B cell (primary cell): ENCODE results near the gene FHIT. TPM values are rescaled to one million over a fixed set of nuclear protein-coding genes. Genes with fewer than 3 reads are reported as not detected.

Experiments
- ATAC-seq: fragments of 200-7000 bp; cut with Tn5 transposase; one replicate; pipeline ENCODE4 v1.10.0; 2021; ENCODE audit warnings: low read depth, mild to moderate bottlenecking, moderate number of reproducible peaks, moderate library complexity
- CTCF ChIA-PET: fragments of 350-600 bp; sonication (Branson Sonifier 250); formaldehyde crosslinking; loops from one replicate; lab custom pipeline; 2021; ENCODE audit warnings: antibody characterized with exemption, inconsistent platforms; lab: Charles Lee
- POLR2A ChIA-PET: fragments of 350-600 bp; sonication (Branson Sonifier 250); formaldehyde crosslinking; loops from one replicate; lab custom pipeline; 2021; ENCODE audit warnings: antibody characterized with exemption; lab: Charles Lee
- DNase-seq: peaks from one replicate; pipeline ENCODE4 v3.0.0; 2013
- H2AFZ ChIP-seq: 2 replicates; pipeline ENCODE4 v1.6.1; 2012; ENCODE audit warnings: mild to moderate bottlenecking, low read depth, low read length; ENCODE audit not compliant: insufficient read depth, poor library complexity, severe bottlenecking
- H3K27ac ChIP-seq, 2 donors: 1 replicate in 1 of 2; 2 replicates in 1 of 2; pipeline ENCODE4 v1.5.1; 2012 to 2013; ENCODE audit warnings: low read length in 2 of 2, mild to moderate bottlenecking in 2 of 2, moderate library complexity in 1 of 2
- H3K27me3 ChIP-seq, 4 experiments: fragments of 200-600 bp in 1 of 4; sonication (generic) in 1 of 4; replicated peaks in 1 of 4; 1 replicate in 2 of 4; 2 replicates in 2 of 4; pipeline versions ENCODE4 v1.6.1 to v1.7.0; 2013 to 2016; ENCODE audit warnings: low read length in 3 of 4, mild to moderate bottlenecking in 2 of 4, mixed read lengths in 1 of 4, moderate library complexity in 1 of 4; ENCODE audit not compliant: insufficient read depth in 4 of 4, control insufficient read depth in 3 of 4; ENCODE audit errors: control extremely low read depth in 1 of 4
- H3K36me3 ChIP-seq, 2 experiments: replicated peaks in 1 of 2; 1 replicate in 1 of 2; 2 replicates in 1 of 2; pipeline versions ENCODE4 v1.6.1 to v1.7.1; 2013; ENCODE audit warnings: low read length in 1 of 2; ENCODE audit not compliant: insufficient read depth in 2 of 2, control insufficient read depth in 1 of 2; ENCODE audit errors: control extremely low read depth in 1 of 2, extremely low read depth in 1 of 2
- H3K4me1 ChIP-seq, 2 donors: fragments of 200-600 bp in 1 of 2; sonication (generic) in 1 of 2; 1 replicate in 1 of 2; 2 replicates in 1 of 2; pipeline versions ENCODE4 v1.5.1 to v1.6.1; 2013 to 2017; ENCODE audit warnings: low read length in 2 of 2; ENCODE audit not compliant: control insufficient read depth in 2 of 2, insufficient read depth in 2 of 2
- H3K4me2 ChIP-seq: replicated peaks from 2 replicates; pipeline ENCODE3; 2012; ENCODE audit warnings: mild to moderate bottlenecking, low read depth, low read length; ENCODE audit not compliant: poor library complexity, severe bottlenecking
- H3K4me3 ChIP-seq, 5 experiments: fragments of 200-600 bp in 1 of 5; sonication (generic) in 1 of 5; 1 replicate in 3 of 5; 2 replicates in 2 of 5; pipeline versions ENCODE4 v1.5.1 to v1.7.0; 2011 to 2016; ENCODE audit warnings: low read length in 4 of 5, mild to moderate bottlenecking in 4 of 5, low read depth in 2 of 5, control low read depth in 1 of 5, moderate library complexity in 1 of 5; ENCODE audit not compliant: insufficient read depth in 1 of 5; ENCODE audit errors: control extremely low read depth in 1 of 5, extremely low read depth in 1 of 5
- H3K79me2 ChIP-seq: fragments of 200-600 bp; sonication (generic); one replicate; pipeline ENCODE4 v1.6.0; 2016; ENCODE audit warnings: low read length; ENCODE audit not compliant: control insufficient read depth, insufficient read depth
- H3K9ac ChIP-seq: fragments of 200-600 bp; sonication (generic); 2 replicates; pipeline ENCODE4 v1.6.1; 2017; ENCODE audit warnings: mild to moderate bottlenecking, low read length, moderate library complexity
- H3K9me3 ChIP-seq, 3 donors: one replicate each; pipeline versions ENCODE4 v1.6.1 to v1.7.1; 2013; ENCODE audit warnings: low read length in 2 of 3; ENCODE audit not compliant: control insufficient read depth in 2 of 3, insufficient read depth in 1 of 3; ENCODE audit errors: control extremely low read depth in 1 of 3
- H4K20me1 ChIP-seq: 2 replicates; pipeline ENCODE4 v1.6.0; 2012; ENCODE audit warnings: mild to moderate bottlenecking, low read length; ENCODE audit not compliant: insufficient read depth, control insufficient read depth, poor library complexity, severe bottlenecking
- H3K27ac Mint-ChIP-seq: one replicate; pipeline ENCODE4 v1.8.0; 2021; ENCODE audit warnings: mixed read lengths
- H3K27me3 Mint-ChIP-seq: one replicate; pipeline ENCODE4 v1.8.0; 2021; ENCODE audit warnings: mixed read lengths
- H3K4me1 Mint-ChIP-seq: one replicate; pipeline ENCODE4 v1.8.0; 2021; ENCODE audit warnings: mixed read lengths
- H3K4me3 Mint-ChIP-seq: one replicate; pipeline ENCODE4 v1.8.0; 2021; ENCODE audit warnings: mixed read lengths
- H3K9me3 Mint-ChIP-seq: one replicate; pipeline ENCODE4 v1.8.0; 2022; ENCODE audit warnings: mixed read lengths; ENCODE audit not compliant: insufficient read depth
- EZH2 ChIP-seq: IDR thresholded peaks from 2 replicates; pipeline ENCODE4 v1.6.1; 2012; ENCODE audit warnings: borderline replicate concordance, low read depth, mild to moderate bottlenecking, moderate library complexity, low read length; ENCODE audit not compliant: insufficient read depth, poor library complexity, severe bottlenecking
- whole genome bisulfite sequencing: methylation state at CpG from one replicate; pipeline ENCODE4 v1.1.5; 2013; ENCODE audit warnings: missing lambda C conversion rate; ENCODE audit not compliant: insufficient coverage; 5-methylcytosine and 5-hydroxymethylcytosine counted together
- intact Hi-C: fragments of 100-400 bp; cut with micrococcal nuclease; formaldehyde crosslinking; loops from one replicate; pipeline ENCODE4 v1.10.0; 2022
- polyA plus RNA-seq: library from polyadenylated mRNA; depleted of rRNA; stranded (reverse); fragments of >200 nt; gene quantifications from 2 replicates; pipeline ENCODE4 v1.2.3, GENCODE V29; 2012
- total RNA-seq, 2 donors: library from RNA; stranded (reverse); fragments of 120-200 nt in 1 of 2; gene quantifications; 1 replicate in 1 of 2; 2 replicates in 1 of 2; pipeline versions ENCODE4 v1.2.3 to v1.2.4, GENCODE V29; 2013 to 2022
- TF ChIP-seq, protein P1 (sequence below): fragments of 200-600 bp; IDR thresholded peaks from one replicate; pipeline ENCODE4 v1.8.0; 2022; ENCODE audit warnings: antibody characterized with exemption, mild to moderate bottlenecking

FHIT gene
- total and polyA plus RNA-seq, 2 donors (not counting 1 experiment from before 2014, with no cell fraction given): 1.7 to 7.8 TPM

DNA sequence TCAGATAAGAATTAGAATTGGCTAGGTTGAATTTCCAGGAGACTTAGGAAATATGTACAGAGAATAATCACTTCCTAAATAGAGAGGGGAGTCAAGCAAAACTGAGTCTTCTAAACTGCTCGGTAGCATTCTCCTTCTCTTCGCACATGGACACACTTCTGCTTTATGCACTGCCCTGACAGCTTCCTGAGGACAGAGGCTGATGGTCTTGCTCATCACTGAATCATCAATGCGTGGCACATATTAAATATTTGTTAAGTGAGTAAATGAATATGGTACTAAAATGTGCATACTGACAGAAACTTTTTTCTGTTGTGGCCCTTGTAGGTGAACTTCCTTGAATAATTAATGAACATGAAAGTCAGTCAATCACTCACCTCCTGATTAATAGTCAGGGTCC, 315.5 kb downstream of the FHIT start:
- H3K4me3 Mint-ChIP-seq: no peak overlapping the region
- Histone ChIP-seq H3K27me3 (no peaks in the 10 kb centered on the region), H4K20me1 (no peaks in the 10 kb centered on the region), H3K9me3 (no peaks in the 10 kb centered on the region), H3K4me1 (no peaks in the 10 kb centered on the region), H2AFZ (no peak overlapping the region), H3K9ac (no peak overlapping the region), H3K36me3 (no peaks in the 10 kb centered on the region), H3K79me2 (no peaks in the 10 kb centered on the region), H3K4me2 (no peak overlapping the region), H3K27ac (no peak overlapping the region), H3K4me3 (no peak overlapping the region)
- no peak for TF ChIP-seq EZH2
- TF ChIP-seq, protein P1, sequence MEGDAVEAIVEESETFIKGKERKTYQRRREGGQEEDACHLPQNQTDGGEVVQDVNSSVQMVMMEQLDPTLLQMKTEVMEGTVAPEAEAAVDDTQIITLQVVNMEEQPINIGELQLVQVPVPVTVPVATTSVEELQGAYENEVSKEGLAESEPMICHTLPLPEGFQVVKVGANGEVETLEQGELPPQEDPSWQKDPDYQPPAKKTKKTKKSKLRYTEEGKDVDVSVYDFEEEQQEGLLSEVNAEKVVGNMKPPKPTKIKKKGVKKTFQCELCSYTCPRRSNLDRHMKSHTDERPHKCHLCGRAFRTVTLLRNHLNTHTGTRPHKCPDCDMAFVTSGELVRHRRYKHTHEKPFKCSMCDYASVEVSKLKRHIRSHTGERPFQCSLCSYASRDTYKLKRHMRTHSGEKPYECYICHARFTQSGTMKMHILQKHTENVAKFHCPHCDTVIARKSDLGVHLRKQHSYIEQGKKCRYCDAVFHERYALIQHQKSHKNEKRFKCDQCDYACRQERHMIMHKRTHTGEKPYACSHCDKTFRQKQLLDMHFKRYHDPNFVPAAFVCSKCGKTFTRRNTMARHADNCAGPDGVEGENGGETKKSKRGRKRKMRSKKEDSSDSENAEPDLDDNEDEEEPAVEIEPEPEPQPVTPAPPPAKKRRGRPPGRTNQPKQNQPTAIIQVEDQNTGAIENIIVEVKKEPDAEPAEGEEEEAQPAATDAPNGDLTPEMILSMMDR: no peak
- no peaks in the 10 kb centered on the region for H3K4me1 Mint-ChIP-seq
- intact Hi-C loops: no loop called here
- ATAC-seq (no peak), DNase-seq (no peak)
- H3K27ac Mint-ChIP-seq: no peak overlapping the region
- ChIA-PET CTCF (no interaction called here), POLR2A (no interaction called here)
- no CpG with 5 or more reads among the region's 3 CpGs for WGBS
- H3K27me3 Mint-ChIP-seq: no peaks in the 10 kb centered on the region
- no peaks in the 10 kb centered on the region for H3K9me3 Mint-ChIP-seq

- Mint-ChIP-seq H3K27ac (no peak overlapping the region), H3K9me3 (no peaks in the 10 kb centered on the region), H3K4me1 (no peaks in the 10 kb centered on the region), H3K4me3 (no peak overlapping the region), H3K27me3 (no peaks in the 10 kb centered on the region)
- no peaks in the 10 kb centered on the region for H3K27me3 ChIP-seq
- H3K4me1 ChIP-seq: no peaks in the 10 kb centered on the region
- no peak for ATAC-seq
- no peak overlapping the region for H2AFZ ChIP-seq
- H3K4me3 ChIP-seq: no peak overlapping the region
- no peak for DNase-seq
- no peak for TF ChIP-seq EZH2
- TF ChIP-seq, protein P1: no peak
- POLR2A ChIA-PET: no interaction called here
- intact Hi-C loops: no loop called here
- no peaks in the 10 kb centered on the region for H3K9me3 ChIP-seq
- H3K9ac ChIP-seq: no peak overlapping the region
- H3K36me3 ChIP-seq: no peaks in the 10 kb centered on the region
- 100% methylated on average over 1 of the region's 2 CpGs for WGBS
- H4K20me1 ChIP-seq: no peaks in the 10 kb centered on the region
- no peaks in the 10 kb centered on the region for H3K79me2 ChIP-seq
- H3K4me2 ChIP-seq: no peak overlapping the region
- no peak overlapping the region for H3K27ac ChIP-seq
- CTCF ChIA-PET: no interaction called here
These were observed 317.4 kb downstream of the FHIT start for GRCh38 chr3:60933824-60934223.
